Mesothelial cell of epicardium (in vitro differentiated cells): ENCODE results near the gene AAMP. TPM values are rescaled to one million over a fixed set of nuclear protein-coding genes. Genes with fewer than 3 reads are reported as not detected.
A peak's percentile ranks its signal among the peaks of the same experiment; 100 is the strongest.

Experiments used
- DNase-seq, 2 experiments: peaks; one replicate each; pipeline ENCODE4 v3.0.0; 2021; ENCODE audit warnings: low spot score in 2 of 2; ENCODE audit not compliant: unreplicated experiment in 2 of 2
- H3K27ac Mint-ChIP-seq: 2 replicates; pipeline ENCODE4 v1.8.0; 2021; ENCODE audit warnings: mixed read lengths
- H3K27me3 Mint-ChIP-seq: 2 replicates; pipeline ENCODE4 v1.8.0; 2021; ENCODE audit warnings: low read depth, mixed read lengths
- H3K36me3 Mint-ChIP-seq: 2 replicates; pipeline ENCODE4 v1.8.0; 2021; ENCODE audit warnings: mixed read lengths
- H3K4me1 Mint-ChIP-seq: 2 replicates; pipeline ENCODE4 v1.8.0; 2021; ENCODE audit warnings: mixed read lengths
- H3K4me3 Mint-ChIP-seq: 2 replicates; pipeline ENCODE4 v1.8.0; 2021; ENCODE audit warnings: mild to moderate bottlenecking, moderate library complexity, mixed read lengths
- H3K9me3 Mint-ChIP-seq: 2 replicates; pipeline ENCODE4 v1.8.0; 2021; ENCODE audit warnings: mixed read lengths
- CTCF ChIP-seq: fragments of 200-600 bp; sonication (generic); IDR thresholded peaks from one replicate; pipeline ENCODE4 v1.5.0; 2021; ENCODE audit warnings: antibody characterized with exemption; ENCODE audit not compliant: unreplicated experiment
- total RNA-seq: library from RNA; stranded (reverse); gene quantifications from 3 replicates; pipeline ENCODE4 v1.2.1, GENCODE V29; 2021

Gene AAMP
- total RNA-seq, 1 donor from 2014 or later, result 66.6 TPM

GRCh38 chr2:218292048-218293014 is 22.4 kb upstream of the AAMP start, which contains the start of gene TMBIM1:
TSS of gene TMBIM1 (minus strand) at chr2:218292503. CDS start at chr2:218282141, 10,362 bp downstream.
- TF ChIP-seq CTCF, result peak; percentile 87
- Mint-ChIP-seq H3K4me1 (peaks cover 79% of the 10 kb centered on the region), H3K9me3 (no peaks in the 10 kb centered on the region), H3K36me3 (no peaks in the 10 kb centered on the region), H3K4me3 (peak within 1 kb of the TSS; percentile 78), H3K27ac (peak within 1 kb of the TSS; percentile 97), H3K27me3 (no peaks in the 10 kb centered on the region)
- DNase-seq, result peak; percentile 73 to 89

GRCh38 chr2:218291318-218292047 is 21.5 kb upstream of the AAMP start:
- Mint-ChIP-seq H3K27ac (peak overlapping the region; percentile 97), H3K4me3 (peak overlapping the region; percentile 78)
- DNase-seq, result no peak

GRCh38 chr2:218290316-218291261 is 20.7 kb upstream of the AAMP start:
- DNase-seq, result no peak
- Mint-ChIP-seq H3K4me3 (peak overlapping the region; percentile 78), H3K4me1 (peaks cover 82% of the 10 kb centered on the region), H3K36me3 (no peaks in the 10 kb centered on the region), H3K27ac (peak overlapping the region; percentile 97), H3K27me3 (no peaks in the 10 kb centered on the region), H3K9me3 (no peaks in the 10 kb centered on the region)
- TF ChIP-seq CTCF, result no peak

More at GRCh38 chr2:218291318-218292047, 21.5 kb upstream of the AAMP start:
- Mint-ChIP-seq H3K27me3 (no peaks in the 10 kb centered on the region), H3K4me1 (peaks cover 81% of the 10 kb centered on the region), H3K36me3 (no peaks in the 10 kb centered on the region), H3K9me3 (no peaks in the 10 kb centered on the region)
- no peak for TF ChIP-seq CTCF

- TF ChIP-seq CTCF, result no peak
- peaks cover 80% of the 10 kb centered on the region for H3K4me1 Mint-ChIP-seq
- no peaks in the 10 kb centered on the region for H3K36me3 Mint-ChIP-seq
- H3K27ac Mint-ChIP-seq, result peak overlapping the region; percentile 97
- H3K9me3 Mint-ChIP-seq, result no peaks in the 10 kb centered on the region
- no peak for DNase-seq
- H3K27me3 Mint-ChIP-seq, result no peaks in the 10 kb centered on the region
- H3K4me3 Mint-ChIP-seq, result peak overlapping the region; percentile 78
Observed at GRCh38 chr2:218289639-218290315, 19.8 kb upstream of the AAMP start.
